Lower leg skin (tissue), 3 donors: Measurements from ENCODE around the gene KRTAP17-1.

Experiments
- POLR2A ChIP-seq, 2 donors: fragments of 450-650 bp; IDR thresholded peaks; one replicate each; pipeline ENCODE4 v1.6.1; 2016 to 2017; ENCODE audit warnings: antibody characterized with exemption in 2 of 2, mild to moderate bottlenecking in 1 of 2, moderate library complexity in 1 of 2
- TF ChIP-seq, protein P1 (sequence below), 3 donors: fragments of 450-650 bp; IDR thresholded peaks; one replicate each; pipeline ENCODE4 v1.5.1; 2016; ENCODE audit warnings: antibody characterized with exemption in 3 of 3, mild to moderate bottlenecking in 3 of 3, moderate library complexity in 2 of 3

GRCh38 chr17:41302981-41303380 lies 12.5 kb downstream of the KRTAP17-1 start:
- no peak for TF ChIP-seq POLR2A (IDR thresholded peaks at IDR 0.05)
- TF ChIP-seq, protein P1, sequence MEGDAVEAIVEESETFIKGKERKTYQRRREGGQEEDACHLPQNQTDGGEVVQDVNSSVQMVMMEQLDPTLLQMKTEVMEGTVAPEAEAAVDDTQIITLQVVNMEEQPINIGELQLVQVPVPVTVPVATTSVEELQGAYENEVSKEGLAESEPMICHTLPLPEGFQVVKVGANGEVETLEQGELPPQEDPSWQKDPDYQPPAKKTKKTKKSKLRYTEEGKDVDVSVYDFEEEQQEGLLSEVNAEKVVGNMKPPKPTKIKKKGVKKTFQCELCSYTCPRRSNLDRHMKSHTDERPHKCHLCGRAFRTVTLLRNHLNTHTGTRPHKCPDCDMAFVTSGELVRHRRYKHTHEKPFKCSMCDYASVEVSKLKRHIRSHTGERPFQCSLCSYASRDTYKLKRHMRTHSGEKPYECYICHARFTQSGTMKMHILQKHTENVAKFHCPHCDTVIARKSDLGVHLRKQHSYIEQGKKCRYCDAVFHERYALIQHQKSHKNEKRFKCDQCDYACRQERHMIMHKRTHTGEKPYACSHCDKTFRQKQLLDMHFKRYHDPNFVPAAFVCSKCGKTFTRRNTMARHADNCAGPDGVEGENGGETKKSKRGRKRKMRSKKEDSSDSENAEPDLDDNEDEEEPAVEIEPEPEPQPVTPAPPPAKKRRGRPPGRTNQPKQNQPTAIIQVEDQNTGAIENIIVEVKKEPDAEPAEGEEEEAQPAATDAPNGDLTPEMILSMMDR (IDR thresholded peaks at IDR 0.05) = no peak
